ENCODE results near the gene NDRG2.

NDRG2 gene

GRCh38 chr14:21024585-21025370 lies at the start of gene NDRG2:
Gene NDRG2, minus strand, starts transcription at chr14:21025061. Its CDS starts 1,746 bp downstream, at chr14:21023315.
- no peak for TF ChIP-seq CTCF (IDR thresholded peaks at IDR 0.05; ENCODE audit: low read depth, low read length)
- H3K4me3 ChIP-seq (ENCODE audit: low read depth, low read length), result no peak within 1 kb of the TSS

- H3K4me3 ChIP-seq (ENCODE audit: low read depth, low read length), result no peak overlapping the region
- TF ChIP-seq CTCF (IDR thresholded peaks at IDR 0.05; ENCODE audit: low read depth, low read length), result no peak
These were observed 49.1 kb upstream of the NDRG2 start for GRCh38 chr14:21073921-21074320.

- no peak overlapping the region for H3K4me3 ChIP-seq (ENCODE audit: low read depth, low read length)
- no peak for TF ChIP-seq CTCF (IDR thresholded peaks at IDR 0.05; ENCODE audit: low read depth, low read length)
These were observed 48.0 kb upstream of the NDRG2 start for GRCh38 chr14:21072781-21073339.

- TF ChIP-seq CTCF (IDR thresholded peaks at IDR 0.05; ENCODE audit: low read depth, low read length), result 0 out of 2 replicates have a peak, but pooled peaks have one; percentile 17
- peak overlapping the region; percentile 82 for H3K4me3 ChIP-seq (ENCODE audit: low read depth, low read length)
These were observed 47.2 kb upstream of the NDRG2 start for GRCh38 chr14:21072031-21072473.

GRCh38 chr14:21071225-21072030 lies 46.6 kb upstream of the NDRG2 start:
- peak overlapping the region; percentile 82 for H3K4me3 ChIP-seq (ENCODE audit: low read depth, low read length)
- TF ChIP-seq CTCF (IDR thresholded peaks at IDR 0.05; ENCODE audit: low read depth, low read length), result no peak

GRCh38 chr14:21070610-21071224 lies 45.9 kb upstream of the NDRG2 start:
- no peak for TF ChIP-seq CTCF (IDR thresholded peaks at IDR 0.05; ENCODE audit: low read depth, low read length)
- H3K4me3 ChIP-seq (ENCODE audit: low read depth, low read length), result peak overlapping the region; percentile 82
